Adrenal gland (tissue), 12 donors: ENCODE data around the gene STARD3NL. TPM values are rescaled to one million over a fixed set of nuclear protein-coding genes. Genes with fewer than 3 reads are reported as not detected.

Experiments used
- DNase-seq, 7 donors: peaks; one replicate each; pipeline ENCODE4 v3.0.0-alpha.2; 2019 to 2020
- H3K27ac ChIP-seq, 5 donors: fragments of 200-600 bp; sonication (generic) in 4 of 5; 1 replicate in 3 of 5; 2 replicates in 2 of 5; pipeline versions ENCODE4 v1.5.1 to v1.8.0; 2016 to 2020; ENCODE audit warnings: mild to moderate bottlenecking in 1 of 5
- H3K27me3 ChIP-seq: fragments of 200-600 bp; 2 replicates; pipeline ENCODE4 v1.8.0; 2021
- H3K36me3 ChIP-seq, 2 donors: fragments of 200-600 bp; replicated peaks in 1 of 2; 1 replicate in 1 of 2; 2 replicates in 1 of 2; pipeline versions ENCODE4 v1.5.1 to v1.8.0; 2018 to 2022
- H3K4me1 ChIP-seq, 2 donors: fragments of 200-600 bp; replicated peaks in 1 of 2; 1 replicate in 1 of 2; 2 replicates in 1 of 2; pipeline versions ENCODE4 v1.5.1 to v1.8.0; 2018 to 2021
- H3K4me3 ChIP-seq, 4 donors: fragments of 200-600 bp; sonication (generic) in 3 of 4; one replicate each; pipeline ENCODE4 v1.5.1; 2016 to 2018
- H3K9me3 ChIP-seq, 3 donors: fragments of 200-600 bp; sonication (generic) in 1 of 3; replicated peaks in 1 of 3; 1 replicate in 2 of 3; 2 replicates in 1 of 3; pipeline versions ENCODE4 v1.5.1 to v1.8.0; 2016 to 2021
- POLR2A ChIP-seq, 2 donors: fragments of 450-650 bp; IDR thresholded peaks; one replicate each; pipeline ENCODE4 v1.6.1; 2017; ENCODE audit warnings: antibody characterized with exemption in 2 of 2, mild to moderate bottlenecking in 2 of 2, moderate library complexity in 1 of 2
- WGBS, 4 donors: extraction: QIAGEN DNeasy Blood & Tissue Kit in 2 of 4; methylation state at CpG; one replicate each; pipeline versions ENCODE4 v1.1.5 to v1.1.7; 2013 to 2017; 5-methylcytosine and 5-hydroxymethylcytosine counted together
- intact Hi-C, 2 donors: fragments of 100-400 bp; cut with DNase I; formaldehyde crosslinking; loops; one replicate each; pipeline versions ENCODE4 v1.14.1 to v1.15.0; 2022 to 2023
- polyA plus RNA-seq, 3 donors: library from polyadenylated mRNA; stranded (reverse); fragments of 200-250 nt in 2 of 3; fragments of 350-450 nt in 1 of 3; fragmentation: Illumina TruSeq in 1 of 3; extraction: RNeasy Lipid Tissue Mini Kit (QIAGEN cat#74804) in 1 of 3; gene quantifications; one replicate each; pipeline ENCODE4 v1.2.3, GENCODE V29; 2013 to 2014
- total RNA-seq, 9 donors: library from RNA; depleted of rRNA in 4 of 9; stranded (reverse); fragments of >200 nt in 4 of 9; fragments of 120-200 nt in 1 of 9; fragmentation: NEBNext Ultra II Directional in 1 of 9; extraction: Animal tissue kit (Norgen Biotek cat#: 25700) in 1 of 9; gene quantifications; one replicate each; pipeline versions ENCODE4 v1.1.0 to v1.2.4, GENCODE V29; 2013 to 2023
- TF ChIP-seq, protein P1 (sequence below), 6 experiments: fragments of 450-650 bp in 4 of 6; fragments of 200-600 bp in 2 of 6; sonication (generic) in 1 of 6; IDR thresholded peaks; 1 replicate in 5 of 6; 2 replicates in 1 of 6; pipeline versions ENCODE4 v1.5.1 to v1.8.0; 2016 to 2021; ENCODE audit warnings: antibody characterized with exemption in 6 of 6, mild to moderate bottlenecking in 2 of 6, moderate library complexity in 1 of 6
- donor health status: healthy with polysubstance abuse.
- donor health status: Bipolar disorder and iron deficiency.
- donor health status: DM: yes; HTN: yes; CAD: no.
- donor health status: DM: no; HTN: no; CAD: no.
- donor health status: DM: no; HTN: no; CAD: no.
- donor health status: DM: yes; HTN: yes; CAD: no.

Gene STARD3NL
- total and polyA plus RNA-seq, 12 donors, result 13.9 to 61.6 (median 27.6) TPM

DNA sequence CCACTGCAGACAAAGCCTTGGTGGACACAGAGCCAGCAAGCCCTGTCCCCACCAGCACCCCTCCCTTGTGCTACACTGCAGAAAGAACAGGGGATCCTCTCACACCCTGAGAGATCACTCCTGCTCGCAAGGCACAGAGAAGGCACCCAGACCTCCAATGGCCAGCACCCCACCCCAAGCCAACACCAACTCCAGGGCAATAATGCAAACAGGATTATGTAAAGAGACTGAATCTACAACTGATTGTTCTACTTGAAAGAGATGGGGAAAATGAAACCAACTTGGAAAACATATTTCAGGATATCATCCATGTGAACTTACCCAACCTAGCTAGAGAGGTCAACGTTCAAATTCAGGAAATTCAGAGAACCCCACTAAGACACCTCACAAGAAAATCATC lies 26.5 kb upstream of the STARD3NL start:
- Histone ChIP-seq H3K9me3 (no peaks in the 10 kb centered on the region), H3K27me3 (no peaks in the 10 kb centered on the region), H3K27ac (no peak overlapping the region), H3K36me3 (no peaks in the 10 kb centered on the region), H3K4me1 (no peaks in the 10 kb centered on the region), H3K4me3 (no peak overlapping the region)
- DNase-seq, result no peak
- TF ChIP-seq, protein P1, sequence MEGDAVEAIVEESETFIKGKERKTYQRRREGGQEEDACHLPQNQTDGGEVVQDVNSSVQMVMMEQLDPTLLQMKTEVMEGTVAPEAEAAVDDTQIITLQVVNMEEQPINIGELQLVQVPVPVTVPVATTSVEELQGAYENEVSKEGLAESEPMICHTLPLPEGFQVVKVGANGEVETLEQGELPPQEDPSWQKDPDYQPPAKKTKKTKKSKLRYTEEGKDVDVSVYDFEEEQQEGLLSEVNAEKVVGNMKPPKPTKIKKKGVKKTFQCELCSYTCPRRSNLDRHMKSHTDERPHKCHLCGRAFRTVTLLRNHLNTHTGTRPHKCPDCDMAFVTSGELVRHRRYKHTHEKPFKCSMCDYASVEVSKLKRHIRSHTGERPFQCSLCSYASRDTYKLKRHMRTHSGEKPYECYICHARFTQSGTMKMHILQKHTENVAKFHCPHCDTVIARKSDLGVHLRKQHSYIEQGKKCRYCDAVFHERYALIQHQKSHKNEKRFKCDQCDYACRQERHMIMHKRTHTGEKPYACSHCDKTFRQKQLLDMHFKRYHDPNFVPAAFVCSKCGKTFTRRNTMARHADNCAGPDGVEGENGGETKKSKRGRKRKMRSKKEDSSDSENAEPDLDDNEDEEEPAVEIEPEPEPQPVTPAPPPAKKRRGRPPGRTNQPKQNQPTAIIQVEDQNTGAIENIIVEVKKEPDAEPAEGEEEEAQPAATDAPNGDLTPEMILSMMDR (IDR thresholded peaks at IDR 0.05), result no peak
- no peak for TF ChIP-seq POLR2A (IDR thresholded peaks at IDR 0.05)
- WGBS, 4 donors, result 63 to 84% (median 73%) methylated on average over 1 to 2 of the region's 2 CpGs
- intact Hi-C loops, result no loop called here

DNA sequence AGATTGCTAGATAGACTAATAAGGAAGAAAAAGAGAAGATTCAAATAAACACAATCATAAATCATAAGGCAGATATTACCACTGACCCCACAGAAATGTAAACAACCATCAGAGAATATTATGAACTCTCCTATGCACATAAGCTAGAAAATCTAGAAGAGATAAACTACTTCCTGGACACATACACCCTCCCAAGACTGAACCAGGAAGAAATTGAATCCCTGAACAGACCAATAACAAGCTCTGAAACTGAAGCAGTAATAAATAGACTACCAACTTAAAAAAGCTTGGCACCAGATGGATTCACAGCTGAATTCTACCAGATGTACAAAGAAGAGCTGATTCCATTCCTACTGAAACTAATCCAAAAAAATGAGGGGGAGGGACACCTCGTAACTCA lies 24.5 kb upstream of the STARD3NL start:
- Histone ChIP-seq H3K9me3 (no peaks in the 10 kb centered on the region), H3K27me3 (no peaks in the 10 kb centered on the region), H3K4me1 (no peaks in the 10 kb centered on the region), H3K36me3 (no peaks in the 10 kb centered on the region), H3K4me3 (no peak overlapping the region), H3K27ac (no peak overlapping the region)
- intact Hi-C loops, result no loop called here
- TF ChIP-seq POLR2A (IDR thresholded peaks at IDR 0.05), result no peak
- 35 to 50% (median 43%) methylated on average over 1 of the region's 1 CpG for WGBS, 4 donors
- DNase-seq, result no peak

DNA sequence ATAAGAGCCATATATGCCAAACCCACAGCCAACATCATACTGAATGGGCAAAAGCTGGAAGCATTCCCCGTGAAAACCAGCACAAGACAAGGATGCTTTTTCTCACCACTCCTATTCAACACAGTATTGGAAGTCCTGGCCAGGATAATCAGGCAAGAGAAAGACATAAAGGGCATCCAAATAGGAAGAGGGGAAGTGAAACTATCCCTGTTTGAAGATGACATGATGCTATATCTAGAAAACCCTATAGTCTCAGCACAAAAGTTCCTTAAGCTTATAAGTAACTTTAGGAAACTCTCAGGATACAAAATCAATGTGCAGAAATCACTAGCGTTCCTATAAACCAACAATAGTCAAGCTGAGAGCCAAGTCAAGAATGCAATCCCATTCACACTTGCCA lies 23.8 kb upstream of the STARD3NL start:
- H3K4me1 ChIP-seq, result no peaks in the 10 kb centered on the region
- no peaks in the 10 kb centered on the region for H3K36me3 ChIP-seq
- intact Hi-C loops, result no loop called here
- no peaks in the 10 kb centered on the region for H3K27me3 ChIP-seq
- H3K4me3 ChIP-seq, result no peak overlapping the region
- no peak for DNase-seq
- no peak overlapping the region for H3K27ac ChIP-seq
- TF ChIP-seq POLR2A (IDR thresholded peaks at IDR 0.05), result no peak
- TF ChIP-seq, protein P1 (IDR thresholded peaks at IDR 0.05), result no peak
- H3K9me3 ChIP-seq, result no peaks in the 10 kb centered on the region
- WGBS, 4 donors, result 42 to 90% (median 83%) methylated on average over 2 of the region's 2 CpGs

DNA sequence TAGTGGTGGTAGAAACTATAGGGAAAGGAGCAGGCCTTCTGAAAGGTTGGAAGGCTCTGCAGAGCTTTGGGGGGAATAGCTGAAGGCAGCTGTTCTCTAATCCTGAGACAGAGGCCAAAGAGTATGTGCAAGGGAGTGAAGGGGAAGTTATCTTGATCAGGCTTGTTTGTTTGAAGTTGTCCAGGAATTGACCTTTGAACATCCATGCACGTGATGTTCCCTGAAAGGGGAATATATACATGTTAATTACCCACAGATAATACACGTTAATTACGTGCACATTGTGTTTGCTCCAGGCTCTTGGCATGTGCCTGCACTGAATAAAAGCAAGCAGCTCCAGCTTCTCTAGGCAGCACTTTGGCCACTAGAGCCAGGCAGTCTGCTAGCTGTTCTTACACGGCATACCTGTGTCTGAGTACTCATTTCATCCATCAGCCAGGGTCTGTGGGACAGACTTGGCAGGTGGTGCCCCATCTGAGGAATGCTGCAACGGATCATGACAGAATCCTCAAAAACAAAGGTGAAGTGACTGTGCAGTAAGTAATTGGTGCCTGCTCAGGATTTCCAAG lies 18.0 kb upstream of the STARD3NL start:
- intact Hi-C loops, result no loop called here
- TF ChIP-seq POLR2A (IDR thresholded peaks at IDR 0.05), result no peak
- TF ChIP-seq, protein P1 (IDR thresholded peaks at IDR 0.05), result no peak
- Histone ChIP-seq H3K9me3 (no peaks in the 10 kb centered on the region), H3K4me1 (no peaks in the 10 kb centered on the region), H3K27ac (no peak overlapping the region), H3K4me3 (no peak overlapping the region), H3K27me3 (no peaks in the 10 kb centered on the region), H3K36me3 (no peaks in the 10 kb centered on the region)
- DNase-seq, result no peak
- WGBS, 4 donors, result 69 to 76% (median 74%) methylated on average over 5 of the region's 5 CpGs

DNA sequence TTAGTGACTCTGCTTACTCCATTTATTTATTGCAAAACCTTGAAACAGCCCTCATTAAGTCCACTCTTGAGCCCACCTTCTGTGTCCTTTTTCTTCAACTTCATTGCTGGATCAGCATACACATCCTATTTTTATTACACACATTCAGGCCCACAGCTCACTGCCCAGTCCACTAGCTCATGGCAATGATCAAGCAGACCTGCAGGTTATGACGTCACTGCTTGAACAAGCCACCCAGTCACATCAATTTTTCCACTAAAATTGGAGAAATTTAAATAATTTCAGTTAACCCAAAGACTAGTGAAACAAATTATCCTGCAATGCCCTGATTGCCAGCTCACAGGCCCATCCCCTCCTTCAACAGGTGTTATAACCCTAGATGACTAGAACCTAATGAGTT lies 16.0 kb upstream of the STARD3NL start:
- H3K9me3 ChIP-seq, result no peaks in the 10 kb centered on the region
- H3K4me3 ChIP-seq, result no peak overlapping the region
- H3K36me3 ChIP-seq, result no peaks in the 10 kb centered on the region
- 78 to 87% (median 79%) methylated on average over 1 of the region's 1 CpG for WGBS, 4 donors
- TF ChIP-seq, protein P1 (IDR thresholded peaks at IDR 0.05), result no peak
- TF ChIP-seq POLR2A (IDR thresholded peaks at IDR 0.05), result no peak
- intact Hi-C loops, result no loop called here
- DNase-seq, result no peak
- H3K27me3 ChIP-seq, result no peaks in the 10 kb centered on the region
- H3K4me1 ChIP-seq, result no peaks in the 10 kb centered on the region
- H3K27ac ChIP-seq, result no peak overlapping the region
